HEK293 (cell line): Measurements from ENCODE around the gene FUNDC1.

Experiments used
- CTCF ChIA-PET: fragments of 350-600 bp; formaldehyde crosslinking; extraction: SDS; loops from one replicate; lab custom pipeline; 2021; ENCODE audit warnings: antibody characterized with exemption; lab: Yijun Ruan, JAX
- POLR2A ChIA-PET: fragments of 300-600 bp; formaldehyde crosslinking; extraction: SDS; loops from one replicate; lab custom pipeline; 2020; ENCODE audit warnings: antibody characterized with exemption, inconsistent platforms; lab: Yijun Ruan, JAX
- H3K27ac ChIP-seq: fragments of 200-500 bp; sonication (Bioruptor generic); 2 replicates; pipeline ENCODE4 v1.5.1; 2014; ENCODE audit warnings: low read depth, low read length, control low read depth, inconsistent platforms; ENCODE audit errors: extremely low read depth
- H3K36me3 ChIP-seq, 2 experiments: fragments of 200-500 bp in 1 of 2; sonication (Bioruptor generic) in 1 of 2; 1 replicate in 1 of 2; 2 replicates in 1 of 2; pipeline ENCODE4 v1.5.1; 2014 to 2017; ENCODE audit warnings: inconsistent platforms in 2 of 2, low read length in 2 of 2; ENCODE audit not compliant: control insufficient read depth in 2 of 2, insufficient read depth in 1 of 2
- H3K4me1 ChIP-seq: fragments of 200-500 bp; sonication (Bioruptor generic); 2 replicates; pipeline ENCODE4 v1.5.1; 2014; ENCODE audit warnings: mild to moderate bottlenecking, low read length, inconsistent platforms; ENCODE audit not compliant: control insufficient read depth, insufficient read depth
- H3K4me3 ChIP-seq: 2 replicates; pipeline ENCODE4 v1.5.1; 2011; ENCODE audit warnings: low read depth, mild to moderate bottlenecking, control low read depth, low read length, moderate library complexity
- H3K9me3 ChIP-seq: fragments of 200-500 bp; sonication (Bioruptor generic); 2 replicates; pipeline ENCODE4 v1.5.1; 2014; ENCODE audit warnings: low read depth, low read length, inconsistent platforms; ENCODE audit not compliant: control insufficient read depth, insufficient read depth
- GLI4 ChIP-seq: fragments of 450-650 bp; formaldehyde crosslinking; IDR thresholded peaks from 2 replicates; pipeline ENCODE4 v1.5.1; 2016; ENCODE audit warnings: missing biosample characterization, missing genetic modification characterization
- IKZF3 ChIP-seq: fragments of 450-650 bp; IDR thresholded peaks from 2 replicates; pipeline ENCODE4 v1.5.0; 2018; ENCODE audit warnings: missing biosample characterization, mild to moderate bottlenecking, missing genetic modification characterization, moderate library complexity
- PRDM4 ChIP-seq: fragments of 450-650 bp; formaldehyde crosslinking; IDR thresholded peaks from 2 replicates; pipeline ENCODE4 v1.5.1; 2017; ENCODE audit warnings: missing biosample characterization, missing genetic modification characterization
- ZBTB48 ChIP-seq: fragments of 450-650 bp; formaldehyde crosslinking; IDR thresholded peaks from 2 replicates; pipeline ENCODE4 v1.5.1; 2016; ENCODE audit warnings: missing biosample characterization, missing genetic modification characterization
- ZNF133 ChIP-seq: fragments of 450-650 bp; formaldehyde crosslinking; IDR thresholded peaks from 2 replicates; pipeline ENCODE4 v1.5.1; 2016; ENCODE audit warnings: missing biosample characterization, missing genetic modification characterization
- ZNF202 ChIP-seq: fragments of 450-650 bp; formaldehyde crosslinking; IDR thresholded peaks from 2 replicates; pipeline ENCODE4 v1.5.1; 2016; ENCODE audit warnings: missing biosample characterization, missing genetic modification characterization, borderline replicate concordance
- ZNF214 ChIP-seq: fragments of 450-650 bp; formaldehyde crosslinking; IDR thresholded peaks from 2 replicates; pipeline ENCODE4 v1.5.1; 2017; ENCODE audit warnings: missing biosample characterization, mild to moderate bottlenecking, missing genetic modification characterization, borderline replicate concordance
- ZNF223 ChIP-seq: fragments of 450-650 bp; formaldehyde crosslinking; IDR thresholded peaks from 2 replicates; pipeline ENCODE4 v1.5.1; 2016; ENCODE audit warnings: missing biosample characterization, missing genetic modification characterization
- ZNF239 ChIP-seq: fragments of 450-650 bp; formaldehyde crosslinking; IDR thresholded peaks from 2 replicates; pipeline ENCODE4 v1.5.1; 2016; ENCODE audit warnings: missing biosample characterization, missing genetic modification characterization
- ZNF24 ChIP-seq: fragments of 450-650 bp; formaldehyde crosslinking; IDR thresholded peaks from 2 replicates; pipeline ENCODE4 v1.5.1; 2016; ENCODE audit warnings: missing biosample characterization, missing genetic modification characterization
- ZNF530 ChIP-seq: fragments of 450-650 bp; formaldehyde crosslinking; IDR thresholded peaks from 2 replicates; pipeline ENCODE4 v1.5.1; 2016; ENCODE audit warnings: low read depth, missing biosample characterization, missing genetic modification characterization
- ZNF561 ChIP-seq: fragments of 450-650 bp; IDR thresholded peaks from 2 replicates; pipeline ENCODE4 v1.5.1; 2018; ENCODE audit warnings: missing biosample characterization, missing genetic modification characterization, borderline replicate concordance
- ZNF624 ChIP-seq: fragments of 450-650 bp; formaldehyde crosslinking; IDR thresholded peaks from 2 replicates; pipeline ENCODE4 v1.5.1; 2017; ENCODE audit warnings: missing biosample characterization, missing genetic modification characterization
- ZNF654 ChIP-seq: fragments of 450-650 bp; formaldehyde crosslinking; IDR thresholded peaks from 2 replicates; pipeline ENCODE4 v1.5.1; 2016; ENCODE audit warnings: low read depth, missing biosample characterization, missing genetic modification characterization
- ZNF677 ChIP-seq: fragments of 450-650 bp; IDR thresholded peaks from 2 replicates; pipeline ENCODE4 v1.5.0; 2018; ENCODE audit warnings: missing biosample characterization, mild to moderate bottlenecking, missing genetic modification characterization, moderate library complexity
- ZNF747 ChIP-seq: fragments of 450-650 bp; formaldehyde crosslinking; IDR thresholded peaks from 2 replicates; pipeline ENCODE4 v1.5.1; 2016; ENCODE audit warnings: missing biosample characterization, missing genetic modification characterization
- ZNF792 ChIP-seq: fragments of 450-650 bp; formaldehyde crosslinking; IDR thresholded peaks from 2 replicates; pipeline ENCODE4 v1.5.1; 2016; ENCODE audit warnings: missing biosample characterization, missing genetic modification characterization
- ZNF830 ChIP-seq: fragments of 450-650 bp; IDR thresholded peaks from 2 replicates; pipeline ENCODE4 v1.5.0; 2018; ENCODE audit warnings: missing biosample characterization, missing genetic modification characterization, low read depth, mild to moderate bottlenecking, moderate library complexity
- ZNF843 ChIP-seq: fragments of 450-650 bp; formaldehyde crosslinking; IDR thresholded peaks from 2 replicates; pipeline ENCODE4 v1.5.1; 2016; ENCODE audit warnings: missing biosample characterization, missing genetic modification characterization
- TF ChIP-seq, protein P1 (sequence below): fragments of 450-650 bp; formaldehyde crosslinking; IDR thresholded peaks from 2 replicates; pipeline ENCODE4 v1.5.1; 2016; ENCODE audit warnings: missing biosample characterization, missing genetic modification characterization
- TF ChIP-seq, protein P2 (sequence below): fragments of 450-650 bp; formaldehyde crosslinking; IDR thresholded peaks from 2 replicates; pipeline ENCODE4 v1.5.1; 2016; ENCODE audit warnings: missing biosample characterization, missing genetic modification characterization

FUNDC1 gene

GRCh38 chrX:44483965-44484606, 58.6 kb downstream of the FUNDC1 start:
- TF ChIP-seq ZNF24: no peak
- no peak for TF ChIP-seq ZNF202 (tag by site-specific recombination)
- no peak for TF ChIP-seq ZNF239 (tag by site-specific recombination)
- TF ChIP-seq ZNF223 (tag by site-specific recombination): no peak
- no peak for TF ChIP-seq ZNF214 (tag by site-specific recombination)
- no peak for TF ChIP-seq IKZF3 (tag by site-specific recombination)
- no peak for TF ChIP-seq ZNF677 (tag by site-specific recombination)
- TF ChIP-seq GLI4 (tag by site-specific recombination): no peak
- TF ChIP-seq ZNF830 (tag by site-specific recombination): no peak
- no peak for TF ChIP-seq PRDM4 (tag by site-specific recombination)
- TF ChIP-seq ZNF624: no peak
- TF ChIP-seq ZNF133 (tag by site-specific recombination): no peak
- TF ChIP-seq, all 188 proteins: peak for 0
- no peak overlapping the region for H3K4me3 ChIP-seq
- H3K36me3 ChIP-seq: no peaks in the 10 kb centered on the region
- ChIA-PET CTCF (interaction anchor here (0.7 to 0.8 kb wide), 2 partner anchors 203 to 563 kb away, joined by 3 to 5 read pairs; no protein-coding TSS in a partner anchor), POLR2A (interaction anchor here (0.6 kb wide), 2 partner anchors 141 to 543 kb away, joined by 3 to 6 read pairs; no protein-coding TSS in a partner anchor)
- no peak overlapping the region for H3K27ac ChIP-seq
- H3K9me3 ChIP-seq: no peaks in the 10 kb centered on the region
- no peaks in the 10 kb centered on the region for H3K4me1 ChIP-seq

GRCh38 chrX:44482575-44482974, 60.1 kb downstream of the FUNDC1 start:
- ChIA-PET CTCF (interaction anchor here (1.3 kb wide), 1 partner anchor 9 kb away, joined by 6 read pairs; no protein-coding TSS in a partner anchor), POLR2A (no interaction called here)
- no peaks in the 10 kb centered on the region for H3K4me1 ChIP-seq

More at GRCh38 chrX:44482575-44482974, 60.1 kb downstream of the FUNDC1 start:
- Histone ChIP-seq H3K27ac (no peak overlapping the region), H3K36me3 (no peaks in the 10 kb centered on the region), H3K9me3 (no peaks in the 10 kb centered on the region), H3K4me3 (no peak overlapping the region)
- TF ChIP-seq ZNF530 (tag by site-specific recombination) (no peak), ZNF792 (tag by site-specific recombination) (no peak), ZNF561 (tag by site-specific recombination) (no peak), ZNF843 (tag by site-specific recombination) (no peak), ZNF747 (tag by site-specific recombination) (no peak), ZNF830 (tag by site-specific recombination) (no peak), ZNF654 (no peak), ZBTB48 (no peak)
- TF ChIP-seq, protein P1, sequence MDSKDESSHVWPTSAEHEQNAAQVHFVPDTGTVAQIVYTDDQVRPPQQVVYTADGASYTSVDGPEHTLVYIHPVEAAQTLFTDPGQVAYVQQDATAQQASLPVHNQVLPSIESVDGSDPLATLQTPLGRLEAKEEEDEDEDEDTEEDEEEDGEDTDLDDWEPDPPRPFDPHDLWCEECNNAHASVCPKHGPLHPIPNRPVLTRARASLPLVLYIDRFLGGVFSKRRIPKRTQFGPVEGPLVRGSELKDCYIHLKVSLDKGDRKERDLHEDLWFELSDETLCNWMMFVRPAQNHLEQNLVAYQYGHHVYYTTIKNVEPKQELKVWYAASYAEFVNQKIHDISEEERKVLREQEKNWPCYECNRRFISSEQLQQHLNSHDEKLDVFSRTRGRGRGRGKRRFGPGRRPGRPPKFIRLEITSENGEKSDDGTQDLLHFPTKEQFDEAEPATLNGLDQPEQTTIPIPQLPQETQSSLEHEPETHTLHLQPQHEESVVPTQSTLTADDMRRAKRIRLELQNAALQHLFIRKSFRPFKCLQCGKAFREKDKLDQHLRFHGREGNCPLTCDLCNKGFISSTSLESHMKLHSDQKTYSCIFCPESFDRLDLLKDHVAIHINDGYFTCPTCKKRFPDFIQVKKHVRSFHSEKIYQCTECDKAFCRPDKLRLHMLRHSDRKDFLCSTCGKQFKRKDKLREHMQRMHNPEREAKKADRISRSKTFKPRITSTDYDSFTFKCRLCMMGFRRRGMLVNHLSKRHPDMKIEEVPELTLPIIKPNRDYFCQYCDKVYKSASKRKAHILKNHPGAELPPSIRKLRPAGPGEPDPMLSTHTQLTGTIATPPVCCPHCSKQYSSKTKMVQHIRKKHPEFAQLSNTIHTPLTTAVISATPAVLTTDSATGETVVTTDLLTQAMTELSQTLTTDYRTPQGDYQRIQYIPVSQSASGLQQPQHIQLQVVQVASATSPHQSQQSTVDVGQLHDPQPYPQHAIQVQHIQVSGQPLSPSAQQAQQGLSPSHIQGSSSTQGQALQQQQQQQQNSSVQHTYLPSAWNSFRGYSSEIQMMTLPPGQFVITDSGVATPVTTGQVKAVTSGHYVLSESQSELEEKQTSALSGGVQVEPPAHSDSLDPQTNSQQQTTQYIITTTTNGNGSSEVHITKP: no peak
- TF ChIP-seq, protein P2, sequence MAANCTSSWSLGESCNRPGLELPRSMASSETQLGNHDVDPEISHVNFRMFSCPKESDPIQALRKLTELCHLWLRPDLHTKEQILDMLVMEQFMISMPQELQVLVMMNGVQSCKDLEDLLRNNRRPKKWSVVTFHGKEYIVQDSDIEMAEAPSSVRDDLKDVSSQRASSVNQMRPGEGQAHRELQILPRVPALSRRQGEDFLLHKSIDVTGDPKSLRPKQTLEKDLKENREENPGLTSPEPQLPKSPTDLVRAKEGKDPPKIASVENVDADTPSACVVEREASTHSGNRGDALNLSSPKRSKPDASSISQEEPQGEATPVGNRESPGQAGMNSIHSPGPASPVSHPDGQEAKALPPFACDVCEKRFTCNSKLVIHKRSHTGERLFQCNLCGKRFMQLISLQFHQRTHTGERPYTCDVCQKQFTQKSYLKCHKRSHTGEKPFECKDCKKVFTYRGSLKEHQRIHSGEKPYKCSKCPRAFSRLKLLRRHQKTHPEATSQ (tag by site-specific recombination): no peak
